IMR-90 (cell line): ENCODE results near the gene CNTN5. TPM values are rescaled to one million over a fixed set of nuclear protein-coding genes. Genes with fewer than 3 reads are reported as not detected.

Experiments
- ATAC-seq: fragments of 200-7000 bp; cut with Tn5 transposase; 2 replicates; pipeline ENCODE4 v1.9.1; 2020; ENCODE audit warnings: low read depth, mild to moderate bottlenecking, moderate library complexity
- BruUV-seq: library from RNA; stranded (reverse); fragments of 400-500 nt; replicated peaks from 2 replicates; lab custom pipeline; 2021; lab: Mats Ljungman, UMichigan
- CTCF ChIA-PET: fragments of 300-600 bp; formaldehyde crosslinking; extraction: SDS; loops from one replicate; lab custom pipeline; 2021; ENCODE audit warnings: antibody characterized with exemption; lab: Yijun Ruan, JAX
- POLR2A ChIA-PET: fragments of 300-600 bp; sonication (Branson Sonifier 250); formaldehyde crosslinking; loops from one replicate; lab custom pipeline; 2022; ENCODE audit warnings: antibody characterized with exemption; ENCODE audit not compliant: unreplicated experiment; lab: Charles Lee
- DNase-seq: peaks from one replicate; pipeline ENCODE4 v3.0.0; 2013
- H2AFZ ChIP-seq: replicated peaks from 2 replicates; pipeline ENCODE3; 2013; ENCODE audit warnings: low read length, mild to moderate bottlenecking; ENCODE audit not compliant: poor library complexity
- H2AK5ac ChIP-seq: 2 replicates; pipeline ENCODE4 v1.6.1; 2013; ENCODE audit warnings: low read depth, low read length, inconsistent platforms
- H2AK9ac ChIP-seq: replicated peaks from 2 replicates; pipeline ENCODE3; 2013; ENCODE audit warnings: mild to moderate bottlenecking, low read depth, low read length, moderate library complexity; ENCODE audit not compliant: poor library complexity
- H2BK120ac ChIP-seq: 2 replicates; pipeline ENCODE4 v1.6.1; 2013; ENCODE audit warnings: low read depth, low read length, inconsistent platforms
- H2BK15ac ChIP-seq: 3 replicates; pipeline ENCODE4 v1.6.1; 2013; ENCODE audit warnings: low read depth, low read length, inconsistent platforms
- H2BK20ac ChIP-seq: 2 replicates; pipeline ENCODE4 v1.6.1; 2013; ENCODE audit warnings: low read depth, mild to moderate bottlenecking, inconsistent platforms, low read length, moderate library complexity
- H2BK5ac ChIP-seq: 2 replicates; pipeline ENCODE4 v1.6.1; 2013; ENCODE audit warnings: mild to moderate bottlenecking, low read depth, low read length, inconsistent platforms; ENCODE audit not compliant: poor library complexity, severe bottlenecking
- H3K14ac ChIP-seq: replicated peaks from 2 replicates; pipeline ENCODE4 v1.6.1; 2013; ENCODE audit warnings: low read depth, low read length, inconsistent platforms
- H3K18ac ChIP-seq: 2 replicates; pipeline ENCODE4 v1.6.1; 2013; ENCODE audit warnings: low read depth, low read length, control low read depth
- H3K23ac ChIP-seq: 2 replicates; pipeline ENCODE4 v1.6.1; 2013; ENCODE audit warnings: low read depth, low read length, inconsistent platforms
- H3K27ac ChIP-seq: 2 replicates; pipeline ENCODE4 v1.5.1; 2013; ENCODE audit warnings: mild to moderate bottlenecking, control low read depth, low read length; ENCODE audit not compliant: insufficient read depth
- H3K27me3 ChIP-seq: 2 replicates; pipeline ENCODE4 v1.6.1; 2013; ENCODE audit warnings: low read length; ENCODE audit not compliant: control insufficient read depth, insufficient read depth
- H3K36me3 ChIP-seq: 2 replicates; pipeline ENCODE4 v1.6.1; 2013; ENCODE audit warnings: low read length, mixed read lengths; ENCODE audit not compliant: control insufficient read depth, insufficient read depth
- H3K4ac ChIP-seq: 2 replicates; pipeline ENCODE4 v1.6.1; 2013; ENCODE audit warnings: low read depth, low read length, inconsistent platforms
- H3K4me1 ChIP-seq: 2 replicates; pipeline ENCODE4 v1.6.1; 2013; ENCODE audit warnings: low read length, mixed read lengths; ENCODE audit not compliant: control insufficient read depth, insufficient read depth
- H3K4me2 ChIP-seq: 2 replicates; pipeline ENCODE4 v1.6.1; 2013; ENCODE audit warnings: low read depth, mild to moderate bottlenecking, control low read depth, low read length, moderate library complexity
- H3K4me3 ChIP-seq: 2 replicates; pipeline ENCODE4 v1.5.1; 2013; ENCODE audit warnings: low read depth, mild to moderate bottlenecking, control low read depth, low read length, moderate library complexity; ENCODE audit not compliant: insufficient read depth
- H3K56ac ChIP-seq: 2 replicates; pipeline ENCODE4 v1.6.1; 2013; ENCODE audit warnings: low read length, inconsistent platforms; ENCODE audit not compliant: insufficient read depth; ENCODE audit errors: extremely low read depth
- H3K79me1 ChIP-seq, 2 experiments: 2 replicates each; pipeline ENCODE4 v1.6.1; 2013; ENCODE audit warnings: low read length in 2 of 2, inconsistent platforms in 1 of 2, low read depth in 1 of 2
- H3K9ac ChIP-seq: 2 replicates; pipeline ENCODE4 v1.6.1; 2013; ENCODE audit warnings: low read depth, low read length, control low read depth
- H3K9me1 ChIP-seq: 2 replicates; pipeline ENCODE4 v1.6.1; 2013; ENCODE audit warnings: low read length, inconsistent platforms; ENCODE audit not compliant: insufficient read depth
- H3K9me3 ChIP-seq: 2 replicates; pipeline ENCODE4 v1.6.1; 2013; ENCODE audit warnings: low read length; ENCODE audit not compliant: control insufficient read depth, insufficient read depth
- H4K20me1 ChIP-seq: 2 replicates; pipeline ENCODE4 v1.6.1; 2013; ENCODE audit warnings: low read length, inconsistent platforms; ENCODE audit not compliant: insufficient read depth
- H4K5ac ChIP-seq: 2 replicates; pipeline ENCODE4 v1.6.1; 2013; ENCODE audit warnings: mild to moderate bottlenecking, low read depth, low read length, control low read depth
- H4K8ac ChIP-seq, 2 experiments: 2 replicates each; pipeline ENCODE4 v1.6.1; 2013; ENCODE audit warnings: low read depth in 2 of 2, low read length in 2 of 2, control low read depth in 1 of 2, inconsistent platforms in 1 of 2
- H4K91ac ChIP-seq: 2 replicates; pipeline ENCODE4 v1.6.1; 2013; ENCODE audit warnings: low read depth, low read length, inconsistent platforms; ENCODE audit not compliant: insufficient read depth
- CEBPB ChIP-seq: IDR thresholded peaks from 2 replicates; pipeline ENCODE4 v1.6.1; 2012; ENCODE audit warnings: low read depth, low read length, improper control_type of control experiment
- CHD1 ChIP-seq: IDR thresholded peaks from 2 replicates; pipeline ENCODE4 v1.6.1; 2012; ENCODE audit warnings: low read depth, low read length, improper control_type of control experiment
- CTCF ChIP-seq: conservative IDR thresholded peaks from 2 replicates; pipeline ENCODE4 v1.5.1; 2012; ENCODE audit warnings: mild to moderate bottlenecking, low read depth, low read length, improper control_type of control experiment
- ELK1 ChIP-seq: fragments of 150-350 bp; IDR thresholded peaks from 2 replicates; pipeline ENCODE4 v1.6.1; 2016; ENCODE audit warnings: low read depth, mild to moderate bottlenecking, low read length, moderate library complexity, borderline replicate concordance
- FOS ChIP-seq: fragments of 150-350 bp; IDR thresholded peaks from 2 replicates; pipeline ENCODE4 v1.6.1; 2016; ENCODE audit warnings: low read depth, low read length
- MAZ ChIP-seq: IDR thresholded peaks from 2 replicates; pipeline ENCODE4 v1.6.1; 2012; ENCODE audit warnings: low read depth, mild to moderate bottlenecking, low read length, improper control_type of control experiment, moderate library complexity, borderline replicate concordance
- MXI1 ChIP-seq: IDR thresholded peaks from 2 replicates; pipeline ENCODE4 v1.6.1; 2012; ENCODE audit warnings: low read depth, mild to moderate bottlenecking, low read length, moderate library complexity, borderline replicate concordance
- NFE2L2 ChIP-seq: fragments of 150-350 bp; IDR thresholded peaks from 2 replicates; pipeline ENCODE4 v1.6.1; 2016; ENCODE audit warnings: low read depth, mild to moderate bottlenecking, low read length
- POLR2A ChIP-seq: IDR thresholded peaks from 2 replicates; pipeline ENCODE4 v1.6.1; 2012; ENCODE audit warnings: mild to moderate bottlenecking, low read depth, low read length
- RAD21 ChIP-seq: IDR thresholded peaks from 2 replicates; pipeline ENCODE4 v1.6.1; 2012; ENCODE audit warnings: low read length, improper control_type of control experiment
- RCOR1 ChIP-seq: IDR thresholded peaks from 2 replicates; pipeline ENCODE4 v1.6.1; 2012; ENCODE audit warnings: mild to moderate bottlenecking, low read length, improper control_type of control experiment; ENCODE audit not compliant: insufficient replicate concordance
- SMC3 ChIP-seq: fragments of 150-350 bp; IDR thresholded peaks from 2 replicates; pipeline ENCODE4 v1.6.1; 2016; ENCODE audit warnings: low read depth, mild to moderate bottlenecking, antibody characterized with exemption, low read length, moderate library complexity
- USF2 ChIP-seq: fragments of 150-350 bp; IDR thresholded peaks from 2 replicates; pipeline ENCODE4 v1.6.1; 2017; ENCODE audit warnings: mild to moderate bottlenecking, antibody characterized with exemption, low read length, low read depth
- WGBS, 2 experiments: methylation state at CpG; one replicate each; pipeline versions ENCODE4 v1.1.5 to v1.1.7; 2013; ENCODE audit warnings: missing lambda C conversion rate in 2 of 2; ENCODE audit not compliant: insufficient read length in 1 of 2; ENCODE audit errors: extremely low coverage in 2 of 2; 5-methylcytosine and 5-hydroxymethylcytosine counted together
- dilution Hi-C: fragments of 300-500 bp; cut with HindIII; formaldehyde crosslinking; loops from one replicate; pipeline ENCODE4 v1.14.3; 2018; ENCODE audit warnings: low sequenced_read_pairs; ENCODE audit not compliant: unreplicated experiment
- in situ Hi-C: fragments of 300-500 bp; cut with MboI; formaldehyde crosslinking; loops from 3 replicates; pipeline ENCODE4 v1.14.3; 2019; ENCODE audit warnings: low sequenced_read_pairs, inconsistent platforms, mixed read lengths
- intact Hi-C: fragments of 100-400 bp; cut with micrococcal nuclease; formaldehyde crosslinking; loops from 2 replicates; pipeline ENCODE4 v1.10.0; 2022
- polyA plus RNA-seq, 3 experiments: library from polyadenylated mRNA; depleted of rRNA; stranded (reverse); fragments of >200 nt; gene quantifications; 2 replicates each; pipeline ENCODE4 v1.2.3, GENCODE V29; 2012; ENCODE audit warnings: low replicate concordance in 1 of 3
- total RNA-seq: library from RNA; depleted of rRNA; stranded (reverse); fragments of >200 nt; gene quantifications from 2 replicates; pipeline ENCODE4 v1.2.3, GENCODE V29; 2012

The CNTN5 gene
- total and polyA plus RNA-seq, 2 of the 4 experiments (the other 2 are of a cell fraction) = not detected

GRCh38 chr11:99352642-99353041, 331.9 kb downstream of the CNTN5 start:
- no peaks in the 10 kb centered on the region for H3K9me1 ChIP-seq
- H3K27me3 ChIP-seq = no peaks in the 10 kb centered on the region
- H4K91ac ChIP-seq = no peak overlapping the region
- H2BK20ac ChIP-seq = no peak overlapping the region
- H2BK120ac ChIP-seq = no peak overlapping the region
- H4K8ac ChIP-seq = no peak overlapping the region
- no peak overlapping the region for H3K4me3 ChIP-seq
- no peak overlapping the region for H2BK5ac ChIP-seq
- no peak overlapping the region for H3K18ac ChIP-seq
- no peak overlapping the region for H4K5ac ChIP-seq
- no peak overlapping the region for H2AK5ac ChIP-seq
- H3K27ac ChIP-seq = no peak overlapping the region
- no peaks in the 10 kb centered on the region for H4K20me1 ChIP-seq
- H3K4ac ChIP-seq = no peak overlapping the region
- no peaks in the 10 kb centered on the region for H3K4me1 ChIP-seq
- no peak for TF ChIP-seq CEBPB
- no peak for TF ChIP-seq CTCF
- no peak for TF ChIP-seq SMC3
- no peak for TF ChIP-seq ELK1
- TF ChIP-seq MXI1 = no peak
- TF ChIP-seq MAZ = no peak
- no peak for TF ChIP-seq USF2
- no peak for TF ChIP-seq CHD1
- no peak for TF ChIP-seq POLR2A
- no peak for TF ChIP-seq RAD21
- TF ChIP-seq NFE2L2 = no peak
- no peak for TF ChIP-seq FOS
- TF ChIP-seq RCOR1 = no peak
- H3K36me3 ChIP-seq = no peaks in the 10 kb centered on the region
- ChIA-PET POLR2A (no interaction called here), CTCF (no interaction called here)
- BruUV-seq = no TSS peak
- no peak overlapping the region for H2BK15ac ChIP-seq
- H3K9me3 ChIP-seq = no peaks in the 10 kb centered on the region
- DNase-seq (no peak), ATAC-seq (no peak; the same call in 1 of the 2 replicates)
- H3K23ac ChIP-seq = no peak overlapping the region
- intact Hi-C loops (no loop called here), dilution Hi-C loops (no loop called here), in situ Hi-C loops (no loop called here)
- H3K56ac ChIP-seq = no peak overlapping the region
- H2AFZ ChIP-seq = no peak overlapping the region
- H3K9ac ChIP-seq = no peak overlapping the region
- no peak overlapping the region for H3K14ac ChIP-seq
- H3K4me2 ChIP-seq = no peak overlapping the region
- H2AK9ac ChIP-seq = no peak overlapping the region
- WGBS, 2 experiments = no CpG with 5 or more reads among the region's 5 CpGs
- H3K79me1 ChIP-seq = no peaks in the 10 kb centered on the region
